Uterus (tissue), 4 donors: ENCODE results near the gene IQCB1. TPM values are rescaled to one million over a fixed set of nuclear protein-coding genes. Genes with fewer than 3 reads are reported as not detected.
"Not testable (repeated sequence)": the region's sequence is repeated elsewhere in the genome, so short reads cannot be mapped to it uniquely, and the experiment has no call there.

Source experiments
- DNase-seq, 2 donors: peaks; one replicate each; pipeline ENCODE4 v3.0.0-alpha.2; 2019 to 2020
- H3K27ac ChIP-seq, 2 donors: fragments of 200-600 bp; sonication (generic); 1 replicate in 1 of 2; 2 replicates in 1 of 2; pipeline ENCODE4 v1.5.1; 2016 to 2018
- H3K27me3 ChIP-seq, 2 donors: fragments of 200-600 bp; sonication (generic); one replicate each; pipeline ENCODE4 v1.5.1; 2018 to 2019; ENCODE audit warnings: control low read depth in 1 of 2
- H3K36me3 ChIP-seq, 2 donors: fragments of 200-600 bp; sonication (generic); one replicate each; pipeline ENCODE4 v1.5.1; 2019; ENCODE audit warnings: control low read depth in 1 of 2
- H3K4me1 ChIP-seq, 2 donors: fragments of 200-600 bp; sonication (generic); one replicate each; pipeline ENCODE4 v1.5.1; 2018 to 2019; ENCODE audit warnings: control low read depth in 1 of 2
- H3K4me3 ChIP-seq, 2 donors: fragments of 200-600 bp; sonication (generic); 1 replicate in 1 of 2; 2 replicates in 1 of 2; pipeline ENCODE4 v1.5.1; 2018 to 2019; ENCODE audit warnings: mild to moderate bottlenecking in 1 of 2
- H3K9me3 ChIP-seq, 2 donors: fragments of 200-600 bp; sonication (generic); one replicate each; pipeline ENCODE4 v1.5.1; 2019; ENCODE audit warnings: control low read depth in 1 of 2
- POLR2A ChIP-seq, 2 donors: fragments of 450-650 bp; IDR thresholded peaks; one replicate each; pipeline ENCODE4 v1.6.1; 2016; ENCODE audit warnings: antibody characterized with exemption in 2 of 2, mild to moderate bottlenecking in 1 of 2, moderate library complexity in 1 of 2
- intact Hi-C: fragments of 100-400 bp; cut with DNase I; formaldehyde crosslinking; loops from one replicate; pipeline ENCODE4 v1.15.1; 2023; ENCODE audit warnings: low total_unique reads
- total RNA-seq, 4 donors: library from RNA; depleted of rRNA in 3 of 4; stranded (reverse); fragments of >200 nt in 3 of 4; gene quantifications; one replicate each; pipeline versions ENCODE4 v1.1.0 to v1.2.4, GENCODE V29; 2014 to 2023
- TF ChIP-seq, protein P1 (sequence below), 4 experiments: fragments of 200-600 bp in 2 of 4; fragments of 450-650 bp in 2 of 4; sonication (generic) in 2 of 4; IDR thresholded peaks; one replicate each; pipeline ENCODE4 v1.5.1; 2016 to 2019; ENCODE audit warnings: antibody characterized with exemption in 4 of 4, mild to moderate bottlenecking in 2 of 4, moderate library complexity in 1 of 4
- donor health status: DM: yes; HTN: yes; CAD: no.

Gene IQCB1
- total RNA-seq, 4 donors from 2014 or later = 17.9 to 69.4 (median 37.7) TPM

DNA sequence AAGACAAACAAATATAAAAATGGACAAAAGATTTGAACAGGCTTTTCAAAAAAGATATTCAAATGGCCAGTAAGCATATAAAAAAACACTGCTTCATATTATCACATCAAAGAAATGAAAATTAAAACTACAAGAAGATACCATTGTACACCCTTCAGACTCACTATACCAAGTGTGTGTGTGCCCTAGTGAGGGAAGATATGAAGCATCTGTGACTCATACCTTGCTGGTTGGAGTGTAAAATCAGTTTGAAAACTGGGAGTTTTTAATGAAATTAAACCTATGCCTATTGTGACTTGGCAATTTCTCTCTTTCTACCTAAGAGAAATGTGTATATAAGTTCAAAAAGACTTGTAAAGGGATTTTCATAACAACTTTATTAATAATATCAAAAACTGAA, 35.9 kb upstream of the IQCB1 start:
- intact Hi-C loops = no loop called here
- Histone ChIP-seq H3K9me3 (no peaks in the 10 kb centered on the region), H3K36me3 (no peaks in the 10 kb centered on the region), H3K4me3 (no peak overlapping the region), H3K27me3 (no peaks in the 10 kb centered on the region), H3K4me1 (no peaks in the 10 kb centered on the region), H3K27ac (no peak overlapping the region)
- TF ChIP-seq, protein P1, sequence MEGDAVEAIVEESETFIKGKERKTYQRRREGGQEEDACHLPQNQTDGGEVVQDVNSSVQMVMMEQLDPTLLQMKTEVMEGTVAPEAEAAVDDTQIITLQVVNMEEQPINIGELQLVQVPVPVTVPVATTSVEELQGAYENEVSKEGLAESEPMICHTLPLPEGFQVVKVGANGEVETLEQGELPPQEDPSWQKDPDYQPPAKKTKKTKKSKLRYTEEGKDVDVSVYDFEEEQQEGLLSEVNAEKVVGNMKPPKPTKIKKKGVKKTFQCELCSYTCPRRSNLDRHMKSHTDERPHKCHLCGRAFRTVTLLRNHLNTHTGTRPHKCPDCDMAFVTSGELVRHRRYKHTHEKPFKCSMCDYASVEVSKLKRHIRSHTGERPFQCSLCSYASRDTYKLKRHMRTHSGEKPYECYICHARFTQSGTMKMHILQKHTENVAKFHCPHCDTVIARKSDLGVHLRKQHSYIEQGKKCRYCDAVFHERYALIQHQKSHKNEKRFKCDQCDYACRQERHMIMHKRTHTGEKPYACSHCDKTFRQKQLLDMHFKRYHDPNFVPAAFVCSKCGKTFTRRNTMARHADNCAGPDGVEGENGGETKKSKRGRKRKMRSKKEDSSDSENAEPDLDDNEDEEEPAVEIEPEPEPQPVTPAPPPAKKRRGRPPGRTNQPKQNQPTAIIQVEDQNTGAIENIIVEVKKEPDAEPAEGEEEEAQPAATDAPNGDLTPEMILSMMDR (IDR thresholded peaks at IDR 0.05) = no peak
- TF ChIP-seq POLR2A (IDR thresholded peaks at IDR 0.05) = no peak
- DNase-seq = no peak

DNA sequence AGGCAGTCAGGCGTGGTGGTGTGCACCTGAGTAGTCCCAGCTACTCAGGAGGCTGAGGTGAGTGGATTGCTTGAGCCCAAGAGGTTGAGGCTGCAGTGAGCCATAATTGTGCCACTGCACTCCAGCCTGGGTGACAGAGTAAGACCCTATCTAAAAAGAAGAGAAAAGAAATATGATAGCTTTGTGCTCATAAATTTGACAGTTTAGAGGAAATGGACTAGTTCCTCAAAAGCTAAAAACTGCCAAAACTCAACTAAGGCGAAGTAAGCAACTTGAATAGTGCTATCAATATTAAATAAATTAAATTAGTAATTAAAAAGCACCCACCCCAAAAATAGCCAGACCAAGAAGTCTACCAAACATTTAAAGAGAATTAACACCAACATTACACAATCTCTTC, 34.9 kb upstream of the IQCB1 start:
- Histone ChIP-seq H3K4me1 (no peaks in the 10 kb centered on the region), H3K9me3 (no peaks in the 10 kb centered on the region), H3K36me3 (no peaks in the 10 kb centered on the region), H3K4me3 (no peak overlapping the region), H3K27me3 (no peaks in the 10 kb centered on the region), H3K27ac (no peak overlapping the region)
- TF ChIP-seq POLR2A (IDR thresholded peaks at IDR 0.05) = no peak
- intact Hi-C loops = no loop called here
- DNase-seq = no peak

DNA sequence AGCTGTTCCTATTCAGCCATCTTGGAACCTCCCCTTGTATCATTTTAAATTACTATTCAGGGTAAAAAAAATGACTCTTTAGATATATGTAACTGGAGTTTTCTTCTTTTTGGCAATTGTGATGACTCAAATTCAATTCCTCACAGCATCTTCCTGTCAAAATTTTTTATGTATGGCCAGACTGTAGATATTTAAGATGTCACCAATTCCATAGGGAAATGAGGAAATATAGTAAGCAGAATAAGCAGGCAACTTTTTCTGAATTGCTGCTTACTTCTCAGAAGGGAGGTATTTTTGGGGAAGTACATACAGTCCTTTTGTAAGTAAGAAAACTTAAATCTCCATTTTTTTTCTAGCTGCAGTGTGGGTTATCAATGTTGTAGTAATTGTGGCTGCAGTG, 28.9 kb upstream of the IQCB1 start:
- intact Hi-C loops = no loop called here
- Histone ChIP-seq H3K4me3 (no peak overlapping the region), H3K9me3 (no peaks in the 10 kb centered on the region), H3K27ac (no peak overlapping the region), H3K4me1 (no peaks in the 10 kb centered on the region), H3K36me3 (no peaks in the 10 kb centered on the region), H3K27me3 (no peaks in the 10 kb centered on the region)
- TF ChIP-seq, protein P1 (IDR thresholded peaks at IDR 0.05) = no peak
- TF ChIP-seq POLR2A (IDR thresholded peaks at IDR 0.05) = no peak
- DNase-seq = no peak

DNA sequence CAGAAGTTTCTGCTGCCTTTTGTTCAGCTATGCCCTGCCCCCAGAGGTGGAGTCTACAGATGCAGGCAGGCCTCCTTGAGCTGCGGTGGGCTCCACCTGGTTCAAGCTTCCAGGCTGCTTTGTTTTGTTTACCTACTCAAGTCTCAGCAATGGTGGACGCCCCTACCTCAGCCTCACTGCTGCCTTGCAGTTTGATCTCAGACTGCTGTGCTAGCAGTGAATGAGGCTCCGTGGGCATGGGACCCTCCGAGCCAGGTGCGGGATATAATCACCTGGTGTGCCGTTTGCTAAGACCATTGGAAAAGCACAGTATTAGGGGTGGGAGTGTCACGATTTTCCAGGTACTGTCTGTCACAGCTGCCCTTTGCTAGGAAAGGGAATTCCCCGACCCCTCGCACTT, 28.4 kb upstream of the IQCB1 start:
- H3K36me3 ChIP-seq, H3K4me1 ChIP-seq, intact Hi-C loops, H3K27me3 ChIP-seq, DNase-seq, H3K27ac ChIP-seq, H3K9me3 ChIP-seq, H3K4me3 ChIP-seq: not testable (repeated sequence)

DNA sequence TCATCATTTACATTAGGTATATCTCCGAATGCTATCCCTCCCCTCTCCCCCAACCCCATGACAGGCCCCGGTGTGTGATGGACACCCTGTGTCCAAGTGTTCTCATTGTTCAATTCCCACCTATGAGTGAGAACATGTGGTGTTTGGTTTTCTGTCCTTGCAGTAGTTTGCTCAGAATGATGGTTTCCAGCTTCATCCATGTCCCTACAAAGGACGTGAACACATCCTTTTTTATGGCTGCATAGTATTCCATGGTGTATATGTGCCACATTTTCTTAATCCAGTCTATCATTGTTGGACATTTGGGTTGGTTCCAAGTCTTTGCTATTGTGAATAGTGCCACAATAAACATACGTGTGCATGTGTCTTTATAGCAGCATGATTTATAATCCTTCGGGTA, 22.9 kb upstream of the IQCB1 start:
- H3K27ac ChIP-seq, H3K4me3 ChIP-seq, H3K4me1 ChIP-seq, H3K36me3 ChIP-seq, H3K27me3 ChIP-seq, DNase-seq, H3K9me3 ChIP-seq, intact Hi-C loops: not testable (repeated sequence)

DNA sequence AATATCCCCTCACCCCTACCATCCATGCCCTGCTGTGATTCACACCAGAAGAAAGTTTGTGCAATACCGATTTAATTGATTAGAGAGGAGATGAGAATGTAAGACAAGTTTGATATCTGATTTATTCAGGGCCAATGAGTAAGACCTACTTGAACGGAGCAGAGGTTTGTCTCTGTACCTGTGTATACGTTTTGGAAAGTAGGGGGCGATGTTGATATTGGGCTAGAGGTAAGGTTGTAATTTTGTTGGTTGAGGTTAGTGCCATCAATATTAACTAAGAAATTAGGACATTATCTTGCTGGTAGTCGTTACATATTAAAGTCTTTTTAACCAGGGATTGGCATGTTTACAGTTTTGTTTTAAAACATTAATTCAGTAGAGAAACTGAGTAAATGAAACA, 20.7 kb upstream of the IQCB1 start:
- DNase-seq = no peak
- Histone ChIP-seq H3K4me3 (no peak overlapping the region), H3K36me3 (no peaks in the 10 kb centered on the region), H3K27ac (no peak overlapping the region), H3K27me3 (no peaks in the 10 kb centered on the region), H3K9me3 (no peaks in the 10 kb centered on the region), H3K4me1 (no peaks in the 10 kb centered on the region)
- intact Hi-C loops = no loop called here
- TF ChIP-seq, protein P1 (IDR thresholded peaks at IDR 0.05) = no peak
- TF ChIP-seq POLR2A (IDR thresholded peaks at IDR 0.05) = no peak

DNA sequence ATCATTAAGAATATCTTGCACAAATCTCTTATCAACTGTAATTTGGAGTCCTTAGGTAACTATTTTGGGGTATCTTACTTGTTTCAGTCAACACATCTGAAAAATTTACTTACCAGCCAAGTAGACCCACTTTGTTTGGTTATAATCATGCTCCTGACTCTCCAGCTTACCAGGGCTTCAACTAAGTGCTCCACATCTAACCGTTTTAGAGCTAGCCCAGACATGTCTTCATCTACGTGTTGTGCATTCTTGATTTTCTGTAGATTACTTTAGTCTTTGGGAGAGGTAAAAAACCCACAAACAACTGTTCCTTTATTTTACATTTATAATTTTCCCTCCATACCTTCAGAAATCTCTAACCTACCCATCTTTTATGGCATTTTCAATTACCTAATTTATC, 17.4 kb upstream of the IQCB1 start:
- Histone ChIP-seq H3K9me3 (no peaks in the 10 kb centered on the region), H3K4me3 (no peak overlapping the region), H3K36me3 (no peaks in the 10 kb centered on the region), H3K27ac (no peak overlapping the region), H3K4me1 (no peaks in the 10 kb centered on the region), H3K27me3 (no peaks in the 10 kb centered on the region)
- TF ChIP-seq POLR2A (IDR thresholded peaks at IDR 0.05) = no peak
- TF ChIP-seq, protein P1 (IDR thresholded peaks at IDR 0.05) = no peak
- DNase-seq = no peak
- intact Hi-C loops = no loop called here
